ENCODE results near the gene ZNF804A.

DNA sequence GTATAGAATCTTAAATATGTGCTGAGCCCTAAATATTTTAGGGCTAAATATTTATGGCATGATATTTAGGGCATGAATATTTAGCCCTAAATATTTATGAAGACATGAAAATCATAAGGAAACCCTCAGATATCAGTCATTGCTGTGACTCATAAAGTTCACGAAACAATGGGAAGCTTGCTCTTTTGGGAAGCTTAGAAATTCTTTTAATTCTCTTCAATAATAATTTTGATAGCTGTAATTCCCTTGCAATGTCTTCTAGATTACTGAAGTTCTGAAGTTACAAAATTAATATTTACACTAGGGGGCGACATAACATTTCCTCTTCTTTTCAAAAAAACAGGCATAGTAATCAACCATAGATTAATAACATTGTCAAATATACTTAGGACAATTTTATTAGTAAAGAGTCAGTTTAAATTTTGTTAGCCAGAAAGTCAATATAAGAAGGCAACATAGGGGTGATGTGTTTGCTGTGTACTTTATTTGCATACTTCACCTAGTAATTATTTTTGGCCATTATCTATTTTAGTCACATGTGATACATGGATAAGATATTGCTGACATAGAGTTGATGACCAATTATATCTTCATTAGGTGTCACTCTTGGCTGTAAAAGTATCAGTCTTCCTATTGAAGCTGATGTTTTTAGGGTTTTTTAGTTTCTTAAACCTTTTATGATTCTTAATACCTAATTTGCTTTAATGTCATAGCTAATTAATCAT is 13.2 kb downstream of the ZNF804A start:
- TF ChIP-seq, protein P1, sequence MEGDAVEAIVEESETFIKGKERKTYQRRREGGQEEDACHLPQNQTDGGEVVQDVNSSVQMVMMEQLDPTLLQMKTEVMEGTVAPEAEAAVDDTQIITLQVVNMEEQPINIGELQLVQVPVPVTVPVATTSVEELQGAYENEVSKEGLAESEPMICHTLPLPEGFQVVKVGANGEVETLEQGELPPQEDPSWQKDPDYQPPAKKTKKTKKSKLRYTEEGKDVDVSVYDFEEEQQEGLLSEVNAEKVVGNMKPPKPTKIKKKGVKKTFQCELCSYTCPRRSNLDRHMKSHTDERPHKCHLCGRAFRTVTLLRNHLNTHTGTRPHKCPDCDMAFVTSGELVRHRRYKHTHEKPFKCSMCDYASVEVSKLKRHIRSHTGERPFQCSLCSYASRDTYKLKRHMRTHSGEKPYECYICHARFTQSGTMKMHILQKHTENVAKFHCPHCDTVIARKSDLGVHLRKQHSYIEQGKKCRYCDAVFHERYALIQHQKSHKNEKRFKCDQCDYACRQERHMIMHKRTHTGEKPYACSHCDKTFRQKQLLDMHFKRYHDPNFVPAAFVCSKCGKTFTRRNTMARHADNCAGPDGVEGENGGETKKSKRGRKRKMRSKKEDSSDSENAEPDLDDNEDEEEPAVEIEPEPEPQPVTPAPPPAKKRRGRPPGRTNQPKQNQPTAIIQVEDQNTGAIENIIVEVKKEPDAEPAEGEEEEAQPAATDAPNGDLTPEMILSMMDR (IDR thresholded peaks at IDR 0.05; ENCODE audit: low read depth, low read length) = no peak
- TF ChIP-seq POLR2A (IDR thresholded peaks at IDR 0.05; ENCODE audit: extremely low read depth, insufficient read length) (no peak), MYC (IDR thresholded peaks at IDR 0.05; ENCODE audit: low read depth, low read length) (no peak)
